H1 (cell line): Measurements from ENCODE around the gene ZNF652. TPM values are rescaled to one million over a fixed set of nuclear protein-coding genes. Genes with fewer than 3 reads are reported as not detected.

Experiments used
- CTCF ChIA-PET: fragments of 300-600 bp; sonication (Branson Sonifier 250); formaldehyde crosslinking; loops from one replicate; lab custom pipeline; 2021; ENCODE audit not compliant: partially characterized antibody; lab: Charles Lee
- POLR2A ChIA-PET: fragments of 300-600 bp; sonication (Branson Sonifier 250); formaldehyde crosslinking; loops from one replicate; lab custom pipeline; 2021; ENCODE audit warnings: inconsistent platforms; ENCODE audit not compliant: partially characterized antibody; lab: Charles Lee
- DNase-seq, 2 experiments: peaks; one replicate each; pipeline versions ENCODE4 v3.0.0 to v3.0.0-alpha.2; 2010 to 2022; ENCODE audit warnings: low spot score in 2 of 2, low read depth in 1 of 2, mixed read lengths in 1 of 2
- FAIRE-seq: peaks from 2 replicates; lab custom pipeline; 2011; peaks lifted over from hg19 to GRCh38; lab: Jason Lieb, UNC
- H2AFZ ChIP-seq: 2 replicates; pipeline ENCODE4 v1.8.1; 2012; ENCODE audit warnings: low read length, inconsistent platforms
- H2AK5ac ChIP-seq: 2 replicates; pipeline ENCODE4 v1.6.1; 2013; ENCODE audit warnings: low read depth, low read length
- H2BK120ac ChIP-seq: replicated peaks from 2 replicates; pipeline ENCODE3; 2013; ENCODE audit warnings: low read depth, low read length, inconsistent platforms
- H2BK12ac ChIP-seq: 2 replicates; pipeline ENCODE4 v1.6.1; 2013; ENCODE audit warnings: low read depth, low read length
- H2BK15ac ChIP-seq: 2 replicates; pipeline ENCODE4 v1.6.1; 2013; ENCODE audit warnings: low read length
- H2BK20ac ChIP-seq: 2 replicates; pipeline ENCODE4 v1.6.1; 2013; ENCODE audit warnings: low read length
- H2BK5ac ChIP-seq: 2 replicates; pipeline ENCODE4 v1.6.1; 2013; ENCODE audit warnings: low read depth, low read length
- H3K14ac ChIP-seq: 2 replicates; pipeline ENCODE4 v1.6.1; 2013; ENCODE audit warnings: inconsistent platforms; ENCODE audit not compliant: insufficient read length
- H3K18ac ChIP-seq: 2 replicates; pipeline ENCODE4 v1.6.1; 2013; ENCODE audit warnings: low read length; ENCODE audit errors: extremely low read depth
- H3K23ac ChIP-seq: 2 replicates; pipeline ENCODE4 v1.6.1; 2013; ENCODE audit warnings: inconsistent platforms; ENCODE audit not compliant: insufficient read length
- H3K23me2 ChIP-seq: 2 replicates; pipeline ENCODE4 v1.6.1; 2013; ENCODE audit warnings: low read depth, low read length
- H3K27ac ChIP-seq: 2 replicates; pipeline ENCODE4 v1.6.1; 2011; ENCODE audit warnings: low read depth, low read length, inconsistent platforms
- H3K27me3 ChIP-seq, 4 experiments: replicated peaks in 1 of 4; 1 replicate in 1 of 4; 2 replicates in 3 of 4; pipeline versions ENCODE4 v1.6.1 to v1.8.1; 2011 to 2013; ENCODE audit warnings: low read length in 3 of 4, mild to moderate bottlenecking in 3 of 4, inconsistent platforms in 2 of 4, mixed read lengths in 2 of 4, moderate library complexity in 1 of 4; ENCODE audit not compliant: control insufficient read depth in 3 of 4, insufficient read depth in 3 of 4; ENCODE audit errors: extremely low read depth in 1 of 4
- H3K36me3 ChIP-seq, 4 experiments: 2 replicates each; pipeline versions ENCODE4 v1.6.1 to v1.8.1; 2011 to 2013; ENCODE audit warnings: mild to moderate bottlenecking in 4 of 4, low read length in 3 of 4, moderate library complexity in 2 of 4, control low read depth in 1 of 4, inconsistent platforms in 1 of 4; ENCODE audit not compliant: insufficient read depth in 4 of 4, control insufficient read depth in 2 of 4
- H3K4ac ChIP-seq: replicated peaks from 2 replicates; pipeline ENCODE3; 2013; ENCODE audit warnings: low read length, low read depth, mixed read lengths, inconsistent platforms; ENCODE audit not compliant: insufficient read length
- H3K4me1 ChIP-seq, 4 experiments: replicated peaks in 1 of 4; 1 replicate in 1 of 4; 2 replicates in 3 of 4; pipeline versions ENCODE4 v1.6.1 to v1.8.1; 2011 to 2013; ENCODE audit warnings: low read length in 3 of 4, inconsistent platforms in 2 of 4, mixed read lengths in 1 of 4; ENCODE audit not compliant: insufficient read depth in 4 of 4, control insufficient read depth in 3 of 4
- H3K4me2 ChIP-seq, 2 experiments: 2 replicates each; pipeline versions ENCODE4 v1.6.1 to v1.8.1; 2011 to 2013; ENCODE audit warnings: low read depth in 2 of 2, low read length in 2 of 2, control low read depth in 1 of 2, inconsistent platforms in 1 of 2, mild to moderate bottlenecking in 1 of 2; ENCODE audit not compliant: insufficient read depth in 1 of 2
- H3K4me3 ChIP-seq, 4 experiments: fragments of 200-600, 300-600 bp in 1 of 4; sonication (generic), shearing (Covaris generic), sonication (Bioruptor Twin) in 1 of 4; 2 replicates each; pipeline versions ENCODE4 v1.5.1 to v1.8.1; 2011 to 2016; ENCODE audit warnings: low read length in 4 of 4, low read depth in 3 of 4, control low read depth in 2 of 4, inconsistent platforms in 2 of 4, mild to moderate bottlenecking in 2 of 4, mixed read lengths in 1 of 4, moderate library complexity in 1 of 4; ENCODE audit not compliant: insufficient read depth in 2 of 4; ENCODE audit errors: extremely low read depth in 1 of 4
- H3K56ac ChIP-seq: replicated peaks from 2 replicates; pipeline ENCODE3; 2013; ENCODE audit warnings: low read depth, mild to moderate bottlenecking, mixed read lengths, low read length, inconsistent platforms; ENCODE audit not compliant: insufficient read length
- H3K79me1 ChIP-seq: 2 replicates; pipeline ENCODE4 v1.6.1; 2013; ENCODE audit warnings: low read depth, low read length, control low read depth
- H3K79me2 ChIP-seq, 2 experiments: 2 replicates each; pipeline versions ENCODE4 v1.6.1 to v1.8.1; 2012 to 2013; ENCODE audit warnings: low read length in 2 of 2, mild to moderate bottlenecking in 2 of 2, inconsistent platforms in 1 of 2; ENCODE audit not compliant: insufficient read depth in 2 of 2, control insufficient read depth in 1 of 2
- H3K9ac ChIP-seq, 4 experiments: replicated peaks in 1 of 4; 1 replicate in 1 of 4; 2 replicates in 3 of 4; pipeline versions ENCODE4 v1.6.1 to v1.8.1; 2011 to 2013; ENCODE audit warnings: low read depth in 3 of 4, low read length in 3 of 4, control low read depth in 2 of 4, mild to moderate bottlenecking in 2 of 4, moderate library complexity in 2 of 4, inconsistent platforms in 1 of 4; ENCODE audit errors: extremely low read depth in 1 of 4
- H3K9me3 ChIP-seq, 2 experiments: 2 replicates each; pipeline versions ENCODE4 v1.6.1 to v1.8.1; 2012 to 2013; ENCODE audit warnings: mild to moderate bottlenecking in 2 of 2, moderate library complexity in 2 of 2, control low read depth in 1 of 2, inconsistent platforms in 1 of 2, low read depth in 1 of 2, low read length in 1 of 2, mixed read lengths in 1 of 2; ENCODE audit not compliant: insufficient read depth in 2 of 2
- H4K20me1 ChIP-seq, 2 experiments: replicated peaks in 1 of 2; 2 replicates each; pipeline versions ENCODE3 to v1.8.1; 2011 to 2013; ENCODE audit warnings: inconsistent platforms in 2 of 2, low read length in 2 of 2, mild to moderate bottlenecking in 1 of 2; ENCODE audit not compliant: insufficient read depth in 2 of 2, control insufficient read depth in 1 of 2
- H4K5ac ChIP-seq: 2 replicates; pipeline ENCODE4 v1.6.1; 2013; ENCODE audit warnings: low read length, low read depth, mixed read lengths, inconsistent platforms; ENCODE audit not compliant: insufficient read length
- H4K8ac ChIP-seq: 2 replicates; pipeline ENCODE4 v1.8.0; 2013; ENCODE audit warnings: mild to moderate bottlenecking, moderate library complexity, low read length, inconsistent platforms; ENCODE audit not compliant: insufficient read depth; ENCODE audit errors: extremely low read depth
- H4K91ac ChIP-seq: replicated peaks from 2 replicates; pipeline ENCODE3; 2013; ENCODE audit warnings: low read length, mixed read lengths, inconsistent platforms; ENCODE audit not compliant: insufficient read length
- CREB1 ChIP-seq: IDR thresholded peaks from 2 replicates; pipeline ENCODE4 v1.6.1; 2012; ENCODE audit warnings: inconsistent platforms
- GABPA ChIP-seq: IDR thresholded peaks from 2 replicates; pipeline ENCODE4 v1.6.1; 2011; ENCODE audit warnings: mild to moderate bottlenecking, low read length, moderate library complexity, borderline replicate concordance; ENCODE audit not compliant: insufficient read depth
- HDAC2 ChIP-seq, 2 experiments: fragments of 300-600 bp in 1 of 2; sonication (generic) in 1 of 2; IDR thresholded peaks; 2 replicates each; pipeline ENCODE4 v1.6.1; 2011 to 2012; ENCODE audit warnings: low read depth in 2 of 2, low read length in 2 of 2, mild to moderate bottlenecking in 2 of 2, moderate library complexity in 2 of 2, borderline replicate concordance in 1 of 2, inconsistent platforms in 1 of 2
- HDAC6 ChIP-seq: IDR thresholded peaks from one replicate; pipeline ENCODE4 v1.7.1; 2012; ENCODE audit warnings: low read depth, mild to moderate bottlenecking, inconsistent platforms, low read length, moderate library complexity
- JUN ChIP-seq: IDR thresholded peaks from 2 replicates; pipeline ENCODE4 v1.6.1; 2011; ENCODE audit warnings: low read depth, mild to moderate bottlenecking, improper control_type of control experiment, low read length
- KDM1A ChIP-seq: fragments of 200-600, 300-600 bp; sonication (generic); IDR thresholded peaks from 2 replicates; pipeline ENCODE4 v1.7.1; 2016; ENCODE audit warnings: mild to moderate bottlenecking, low read length, borderline replicate concordance
- KDM4A ChIP-seq: IDR thresholded peaks from one replicate; pipeline ENCODE4 v1.7.1; 2012; ENCODE audit warnings: low read depth, mild to moderate bottlenecking, moderate library complexity, low read length, inconsistent platforms; ENCODE audit not compliant: severe bottlenecking
- KDM5A ChIP-seq: fragments of 200-600 bp; IDR thresholded peaks from 2 replicates; pipeline ENCODE4 v1.7.1; 2012; ENCODE audit warnings: mild to moderate bottlenecking, low read length, inconsistent platforms, mixed read lengths
- MAFK ChIP-seq: IDR thresholded peaks from 2 replicates; pipeline ENCODE4 v1.6.1; 2012; ENCODE audit warnings: low read depth, mild to moderate bottlenecking, improper control_type of control experiment, low read length
- POLR2AphosphoS5 ChIP-seq: IDR thresholded peaks from 2 replicates; pipeline ENCODE4 v1.6.1; 2011; ENCODE audit warnings: low read depth, low read length
- SRF ChIP-seq: IDR thresholded peaks from 2 replicates; pipeline ENCODE4 v1.6.1; 2011; ENCODE audit warnings: mild to moderate bottlenecking, low read depth, low read length, moderate library complexity
- TAF7 ChIP-seq: optimal IDR thresholded peaks from 2 replicates; pipeline ENCODE3; 2011; ENCODE audit warnings: low read depth, mild to moderate bottlenecking, inconsistent platforms, low read length, moderate library complexity, borderline replicate concordance
- TCF12 ChIP-seq: IDR thresholded peaks from 2 replicates; pipeline ENCODE4 v1.6.1; 2011; ENCODE audit warnings: low read depth, mild to moderate bottlenecking, low read length
- WGBS, 2 experiments: shearing (Covaris generic) in 1 of 2; methylation state at CpG; one replicate each; pipeline versions ENCODE4 v1.1.6 to v1.1.7; 2013 to 2015; ENCODE audit warnings: low lambda C conversion rate in 2 of 2, mixed read lengths in 2 of 2, inconsistent platforms in 1 of 2, low coverage in 1 of 2, missing lambda C conversion rate in 1 of 2; ENCODE audit not compliant: insufficient replicate concordance in 2 of 2, insufficient coverage in 1 of 2, insufficient read length in 1 of 2; ENCODE audit errors: extremely low coverage in 1 of 2, missing lambda C conversion rate in 1 of 2; 5-methylcytosine and 5-hydroxymethylcytosine counted together
- polyA plus RNA-seq, 7 experiments: library from polyadenylated mRNA; depleted of rRNA in 3 of 7; stranded (reverse) in 5 of 7; unstranded in 2 of 7; fragments of >200 nt in 5 of 7; fragments of 200-250 nt in 2 of 7; gene quantifications; 1 replicate in 5 of 7; 2 replicates in 1 of 7; 4 replicates in 1 of 7; pipeline versions ENCODE4 v1.2.1 to v1.2.3, GENCODE V29; 2011 to 2013; ENCODE audit warnings: missing spikeins in 2 of 7, mixed read lengths in 2 of 7
- total RNA-seq: library from RNA; stranded (reverse); fragmentation: NEBNext Ultra II Directional; extraction: Animal tissue kit (Norgen Biotek cat#: 25700); gene quantifications from 2 replicates; pipeline ENCODE4 v1.2.1, GENCODE V29; 2021

The ZNF652 gene
- total and polyA plus RNA-seq, 2 of the 8 experiments (the other 6 are each of a cell fraction or from before 2014, with no cell fraction given), result 13.5 to 39.6 TPM

- H3K18ac ChIP-seq, result no peak overlapping the region
- H3K9ac ChIP-seq, result no peak overlapping the region
- no peak overlapping the region for H3K4me2 ChIP-seq
- ChIA-PET CTCF (interaction anchor here (0.6 to 7.7 kb wide), 21 partner anchors 9 to 247 kb away, joined by 3 to 80 read pairs (median 3); no protein-coding TSS in a partner anchor), POLR2A (no interaction called here)
- H4K5ac ChIP-seq, result no peak overlapping the region
- H2BK5ac ChIP-seq, result no peak overlapping the region
- H2AFZ ChIP-seq, result no peak overlapping the region
- no peaks in the 10 kb centered on the region for H3K27me3 ChIP-seq
- H4K91ac ChIP-seq, result no peak overlapping the region
- no peak overlapping the region for H2BK120ac ChIP-seq
- H3K23me2 ChIP-seq, result no peaks in the 10 kb centered on the region
- peaks cover 0 to 7% (median 0%) of the 10 kb centered on the region in 4 experiments; a peak in 1 of 8 replicates for H3K36me3 ChIP-seq
- H3K79me2 ChIP-seq, result no peaks in the 10 kb centered on the region; a peak in 1 of 4 replicates
- no peak overlapping the region for H3K23ac ChIP-seq
- no peak overlapping the region for H3K56ac ChIP-seq
- no peak overlapping the region for H2BK12ac ChIP-seq
- H4K20me1 ChIP-seq, result no peaks in the 10 kb centered on the region
- H3K79me1 ChIP-seq, result no peaks in the 10 kb centered on the region; the same call in 1 of the 2 replicates
- no peak overlapping the region for H2BK20ac ChIP-seq
- DNase-seq, result peak; percentile 31 to 62
- 73% methylated on average over 9 of the region's 9 CpGs; no CpG with 5 or more reads in 1 of the 2 experiments for WGBS, 2 experiments
- no peak overlapping the region for H3K14ac ChIP-seq
- no peak overlapping the region for H2AK5ac ChIP-seq
- H3K4me1 ChIP-seq, result no peaks in the 10 kb centered on the region
- H3K4me3 ChIP-seq, result no peak overlapping the region
- no peaks in the 10 kb centered on the region for H3K9me3 ChIP-seq
- no peak overlapping the region for H2BK15ac ChIP-seq
- peak; percentile 48 for FAIRE-seq
- H3K4ac ChIP-seq, result no peak overlapping the region
- H4K8ac ChIP-seq, result no peak overlapping the region
- H3K27ac ChIP-seq, result no peak overlapping the region
- TF ChIP-seq KDM5A (no peak), SRF (no peak), POLR2AphosphoS5 (no peak), JUN (no peak), TAF7 (no peak), KDM1A (no peak), GABPA (no peak), MAFK (0 out of 2 replicates have a peak, but pooled peaks have one; percentile 27), KDM4A (no peak), CREB1 (no peak), TCF12 (no peak), HDAC2 (IDR thresholded peaks at IDR 0.05; ENCODE audit: borderline replicate concordance in 1 of 2, low read depth in 2 of 2, low read length in 2 of 2) (no peak), HDAC6 (no peak)
Measured at GRCh38 chr17:49315551-49316257, 46.3 kb downstream of the ZNF652 start.
